ENCODE data around the gene ITGA11. TPM values are rescaled to one million over a fixed set of nuclear protein-coding genes. Genes with fewer than 3 reads are reported as not detected.

ITGA11 gene
- total and polyA plus RNA-seq, 12 donors = 1.4 to 25.9 (median 12.3) TPM

- TF ChIP-seq, protein P1, sequence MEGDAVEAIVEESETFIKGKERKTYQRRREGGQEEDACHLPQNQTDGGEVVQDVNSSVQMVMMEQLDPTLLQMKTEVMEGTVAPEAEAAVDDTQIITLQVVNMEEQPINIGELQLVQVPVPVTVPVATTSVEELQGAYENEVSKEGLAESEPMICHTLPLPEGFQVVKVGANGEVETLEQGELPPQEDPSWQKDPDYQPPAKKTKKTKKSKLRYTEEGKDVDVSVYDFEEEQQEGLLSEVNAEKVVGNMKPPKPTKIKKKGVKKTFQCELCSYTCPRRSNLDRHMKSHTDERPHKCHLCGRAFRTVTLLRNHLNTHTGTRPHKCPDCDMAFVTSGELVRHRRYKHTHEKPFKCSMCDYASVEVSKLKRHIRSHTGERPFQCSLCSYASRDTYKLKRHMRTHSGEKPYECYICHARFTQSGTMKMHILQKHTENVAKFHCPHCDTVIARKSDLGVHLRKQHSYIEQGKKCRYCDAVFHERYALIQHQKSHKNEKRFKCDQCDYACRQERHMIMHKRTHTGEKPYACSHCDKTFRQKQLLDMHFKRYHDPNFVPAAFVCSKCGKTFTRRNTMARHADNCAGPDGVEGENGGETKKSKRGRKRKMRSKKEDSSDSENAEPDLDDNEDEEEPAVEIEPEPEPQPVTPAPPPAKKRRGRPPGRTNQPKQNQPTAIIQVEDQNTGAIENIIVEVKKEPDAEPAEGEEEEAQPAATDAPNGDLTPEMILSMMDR (IDR thresholded peaks at IDR 0.05) = no peak
- intact Hi-C loops (cut with DNase I) = loop anchor here in 1 of 10 donors (10.0 kb wide), 1 partner anchor 1706 kb away; no protein-coding TSS in a partner anchor
- H3K4me1 ChIP-seq = peaks cover 0 to 14% (median 0%) of the 10 kb centered on the region in 9 donors
- H3K36me3 ChIP-seq = peaks cover 0 to 23% (median 0%) of the 10 kb centered on the region in 9 donors
- H3K4me3 ChIP-seq = no peak overlapping the region
- ATAC-seq = no peak
- H3K27me3 ChIP-seq = no peaks in the 10 kb centered on the region
- no peak overlapping the region for H3K27ac ChIP-seq
- 83 to 86% methylated on average over 8 of the region's 8 CpGs for WGBS, 2 donors
- no peak for DNase-seq
- H3K9me3 ChIP-seq = no peaks in the 10 kb centered on the region
These were observed 103.5 kb downstream of the ITGA11 start for GRCh38 chr15:68328443-68328842.

GRCh38 chr15:68326711-68327354, 105.1 kb downstream of the ITGA11 start:
- no peak overlapping the region for H3K4me3 ChIP-seq
- intact Hi-C loops (cut with DNase I) = loop anchor here in 1 of 10 donors (10.0 kb wide), 1 partner anchor 1708 kb away; no protein-coding TSS in a partner anchor
- H3K27me3 ChIP-seq = no peaks in the 10 kb centered on the region
- no peaks in the 10 kb centered on the region for H3K9me3 ChIP-seq
- WGBS, 2 donors = 85 to 86% methylated on average over 11 of the region's 11 CpGs
- H3K4me1 ChIP-seq = peaks cover 0 to 8% (median 0%) of the 10 kb centered on the region in 9 donors
- H3K36me3 ChIP-seq = peaks cover 0 to 23% (median 0%) of the 10 kb centered on the region in 9 donors
- ATAC-seq (peak in 1 of 8 donors; percentile 13), DNase-seq (no peak)
- TF ChIP-seq, protein P1 (IDR thresholded peaks at IDR 0.05) = no peak
- H3K27ac ChIP-seq = no peak overlapping the region

DNA sequence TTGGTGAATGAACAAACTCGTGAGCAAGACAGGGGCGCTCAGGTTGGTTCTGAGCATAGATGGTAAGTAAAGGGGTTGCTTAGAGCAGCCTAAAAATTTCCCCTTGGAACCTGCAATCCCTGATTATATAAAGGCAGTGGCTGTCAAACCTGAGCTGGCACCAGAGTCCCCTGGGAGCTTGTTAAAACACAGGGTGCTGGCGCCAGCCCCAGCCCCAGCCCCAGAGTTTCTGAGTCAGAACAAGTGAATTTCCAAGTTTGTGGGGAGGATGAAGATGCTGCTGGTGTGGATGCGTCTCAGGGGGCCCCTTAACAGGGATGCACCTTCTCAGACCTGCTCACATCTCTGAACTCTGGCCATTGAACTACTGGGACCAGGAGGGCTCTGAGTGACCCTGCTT, 106.2 kb downstream of the ITGA11 start:
- DNase-seq (no peak), ATAC-seq (no peak)
- H3K36me3 ChIP-seq = peaks cover 0 to 15% (median 0%) of the 10 kb centered on the region in 9 donors
- H3K27me3 ChIP-seq = no peaks in the 10 kb centered on the region
- 91 to 93% methylated on average over 4 of the region's 4 CpGs for WGBS, 2 donors
- H3K27ac ChIP-seq = no peak overlapping the region
- intact Hi-C loops (cut with DNase I) = loop anchor here in 1 of 10 donors (10.0 kb wide), 1 partner anchor 1709 kb away; no protein-coding TSS in a partner anchor
- TF ChIP-seq, protein P1 (IDR thresholded peaks at IDR 0.05) = no peak
- no peaks in the 10 kb centered on the region for H3K9me3 ChIP-seq
- peaks cover 0 to 8% (median 0%) of the 10 kb centered on the region in 9 donors for H3K4me1 ChIP-seq
- no peak overlapping the region for H3K4me3 ChIP-seq

GRCh38 chr15:68322796-68323195, 109.2 kb downstream of the ITGA11 start:
- intact Hi-C loops (cut with DNase I) = loop anchor here in 2 of 10 donors (5.0 to 10.0 kb wide), 2 partner anchors 40 to 1712 kb away; no protein-coding TSS in a partner anchor
- WGBS, 2 donors = 80% methylated on average over 9 of the region's 9 CpGs
- Histone ChIP-seq H3K27ac (no peak overlapping the region), H3K4me3 (no peak overlapping the region), H3K27me3 (no peaks in the 10 kb centered on the region), H3K4me1 (peaks cover 0 to 8% (median 0%) of the 10 kb centered on the region in 9 donors), H3K36me3 (peaks cover 0 to 19% (median 0%) of the 10 kb centered on the region in 9 donors), H3K9me3 (no peaks in the 10 kb centered on the region)
- no peak for DNase-seq
- TF ChIP-seq, protein P1 (IDR thresholded peaks at IDR 0.05) = no peak
- no peak for ATAC-seq
